Measurements from ENCODE around the gene SH2B3.

SH2B3 gene

GRCh38 chr12:111467092-111467856 lies 61.6 kb downstream of the SH2B3 start:
- no peak for DNase-seq

GRCh38 chr12:111467857-111468241 lies 62.1 kb downstream of the SH2B3 start:
- DNase-seq = no peak

- DNase-seq = peak; percentile 31
These were observed 63.7 kb downstream of the SH2B3 start for GRCh38 chr12:111469401-111469800.

GRCh38 chr12:111471236-111471635 lies 65.5 kb downstream of the SH2B3 start:
- DNase-seq = no peak

GRCh38 chr12:111482462-111482861 lies 76.7 kb downstream of the SH2B3 start:
- DNase-seq = no peak

- no peak for DNase-seq
These were observed 82.5 kb downstream of the SH2B3 start for GRCh38 chr12:111488271-111488670.

GRCh38 chr12:111488798-111489197 lies 83.1 kb downstream of the SH2B3 start:
- DNase-seq = no peak

GRCh38 chr12:111492979-111493378 lies 87.3 kb downstream of the SH2B3 start:
- peak; percentile 21 for DNase-seq

- no peak for DNase-seq
These were observed 89.0 kb downstream of the SH2B3 start for GRCh38 chr12:111494676-111495075.
